Measurements from ENCODE around the gene HERC5.

Gene HERC5

DNA sequence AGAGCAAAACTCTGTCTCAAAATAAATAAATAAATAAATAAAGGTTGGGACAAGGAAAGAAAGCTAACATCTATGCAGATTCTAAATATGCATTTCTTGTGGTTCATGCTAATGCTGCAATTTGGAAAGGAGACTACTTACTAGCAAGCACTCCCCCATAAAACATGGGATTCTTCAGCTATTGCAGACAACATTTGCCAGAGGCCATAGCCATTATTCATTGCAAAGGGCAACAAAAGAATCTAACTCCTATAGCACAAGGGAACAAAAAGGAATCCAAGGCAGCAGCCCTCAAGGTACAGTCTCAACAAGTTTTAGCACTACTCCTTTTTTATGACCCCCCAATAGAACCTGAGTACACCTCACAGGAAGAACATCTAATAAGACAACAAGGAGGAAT lies 8.0 kb upstream of the HERC5 start:
- DNase-seq: no peak

DNA sequence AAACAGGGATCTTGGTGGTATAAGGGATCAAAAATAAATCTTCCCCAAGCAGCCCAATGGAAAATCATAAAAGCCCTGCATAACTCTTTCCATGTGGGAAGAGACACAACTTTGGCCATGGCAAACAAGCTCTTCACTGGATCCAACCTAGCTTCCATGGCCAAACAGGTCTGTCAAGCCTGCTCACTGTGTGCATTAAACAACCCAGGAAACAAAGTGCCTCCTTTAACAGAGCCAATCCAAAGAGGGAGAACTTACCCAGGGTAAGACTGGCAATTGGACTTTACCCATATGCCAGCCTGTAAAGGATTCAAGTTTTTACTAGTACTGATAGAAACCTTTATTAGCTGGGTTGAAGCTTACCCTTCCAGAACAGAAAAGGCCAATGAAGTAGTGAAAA lies 7.6 kb upstream of the HERC5 start:
- DNase-seq: no peak

GRCh38 chr4:88451205-88451604 lies 5.7 kb upstream of the HERC5 start:
- DNase-seq: no peak

- DNase-seq: no peak
Measured at GRCh38 chr4:88452912-88453311, 4.0 kb upstream of the HERC5 start.

DNA sequence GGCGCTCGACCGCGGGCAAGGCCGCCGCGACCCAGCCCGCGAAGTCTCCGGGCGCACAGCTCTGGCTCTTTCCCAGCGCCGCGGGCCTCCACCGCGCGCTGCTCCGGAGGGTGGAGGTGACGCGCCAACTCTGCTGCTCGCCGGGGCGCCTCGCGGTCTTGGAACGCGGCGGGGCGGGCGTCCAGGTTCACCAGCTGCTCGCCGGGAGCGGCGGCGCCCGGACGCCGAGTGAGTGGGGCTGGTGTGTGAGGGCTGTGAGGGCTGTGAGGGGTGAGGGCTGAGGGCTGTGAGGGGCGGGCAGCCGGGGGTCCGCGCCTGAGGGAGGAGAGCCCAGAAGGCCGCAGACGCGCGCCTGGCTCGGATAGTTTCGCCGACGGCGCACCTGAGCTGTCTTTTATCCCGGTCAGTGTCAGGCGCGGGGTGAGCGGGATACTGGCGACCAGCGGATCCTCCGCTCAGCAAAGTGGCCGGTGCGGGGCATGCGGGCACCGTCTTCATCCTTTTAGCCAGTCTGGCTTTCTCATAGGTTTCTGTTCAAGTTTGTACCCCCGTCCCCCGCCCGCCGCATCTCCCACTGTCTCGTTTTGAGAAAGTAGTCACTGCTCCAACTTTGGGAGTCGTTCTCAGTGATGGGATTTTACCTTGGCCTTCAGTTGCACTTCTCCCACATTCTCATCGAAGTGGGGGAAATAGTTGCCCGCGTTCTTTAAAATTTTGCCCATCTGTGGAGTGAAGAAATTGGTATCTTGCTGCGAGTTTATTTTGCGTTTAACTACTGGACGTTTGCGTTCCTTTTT lies 586 bp downstream of the HERC5 start:
- peak; percentile 38 for DNase-seq

DNA sequence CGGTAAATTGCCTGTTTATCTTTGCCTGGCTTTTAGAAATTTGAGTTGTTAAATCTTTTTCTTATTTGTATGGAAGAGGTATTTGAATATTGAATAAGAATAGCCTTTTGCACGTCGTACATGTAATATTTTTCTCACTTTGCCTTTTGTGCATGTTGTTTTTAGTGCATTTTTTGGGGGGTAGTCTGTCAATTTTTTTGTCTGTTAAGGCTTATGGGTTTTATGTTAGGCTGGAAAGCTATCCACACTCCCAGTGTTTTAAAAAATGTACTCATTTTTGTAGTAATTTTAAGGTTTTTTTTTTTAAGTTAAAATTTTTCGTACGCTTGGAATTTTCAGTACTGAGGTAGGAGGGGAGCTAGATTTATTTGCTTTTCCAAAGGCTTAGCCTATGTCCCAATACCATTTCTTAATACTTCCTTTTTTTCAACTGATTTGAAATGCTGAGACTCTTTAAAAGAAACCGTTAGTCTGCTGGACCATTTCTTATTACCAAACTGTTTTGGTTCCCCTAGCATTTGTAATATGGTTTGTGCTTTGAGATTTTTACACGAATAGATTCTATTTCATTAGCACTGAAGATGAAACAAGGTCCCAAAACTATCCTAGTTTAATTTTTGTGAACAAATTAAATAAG lies 1.3 kb downstream of the HERC5 start:
- DNase-seq: peak; percentile 38

GRCh38 chr4:88465653-88466192 lies 8.8 kb downstream of the HERC5 start:
- DNase-seq: no peak

DNA sequence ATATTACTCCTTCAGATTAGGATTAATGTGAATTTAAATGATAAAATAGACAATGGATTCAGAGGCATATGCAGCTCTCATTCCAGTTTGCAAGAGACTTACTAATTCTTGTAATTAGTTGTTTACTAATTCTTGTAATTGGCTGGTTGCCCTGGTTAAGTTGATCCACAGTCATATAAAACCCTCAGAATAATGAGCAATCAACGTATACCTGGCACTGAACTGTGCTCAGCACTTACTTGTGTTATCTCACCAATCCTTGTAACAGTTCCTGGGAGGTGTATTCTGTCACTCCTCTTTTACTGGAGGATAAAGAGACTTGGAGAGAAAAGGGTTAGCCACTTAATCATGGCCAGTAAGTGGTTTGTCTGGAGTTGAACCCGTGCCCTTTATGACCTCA lies 10.5 kb downstream of the HERC5 start:
- DNase-seq: no peak

DNA sequence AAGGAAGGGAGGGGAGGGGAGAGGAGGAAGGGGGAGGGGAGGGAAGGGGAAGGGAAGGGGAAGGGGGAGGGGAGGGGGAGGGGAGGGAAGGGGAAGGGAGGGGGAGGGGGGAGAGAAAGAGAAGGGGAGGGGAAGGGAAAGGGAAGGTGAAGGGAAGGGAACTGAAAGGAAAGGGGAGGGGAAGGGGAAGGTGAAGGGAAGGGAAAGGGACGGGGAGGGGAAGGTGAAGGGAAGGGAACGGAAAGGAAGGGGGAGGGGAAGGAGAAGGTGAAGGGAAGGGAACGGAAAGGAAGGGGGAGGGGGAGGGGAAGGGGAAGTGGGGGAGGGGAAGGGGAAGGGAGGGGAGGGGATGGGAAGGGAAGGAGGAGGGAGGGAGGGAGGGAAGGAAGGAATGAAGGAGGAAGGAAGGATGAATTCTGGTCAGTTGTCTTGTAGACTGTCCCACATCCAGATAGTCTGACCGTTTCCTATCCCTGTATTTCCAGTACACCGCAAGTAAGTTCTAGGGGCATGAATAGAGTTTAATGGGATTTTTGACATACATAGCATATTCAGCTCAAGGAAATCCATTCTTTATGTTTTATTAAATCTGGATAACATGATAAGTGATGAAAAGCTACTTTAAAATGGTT lies 20.4 kb downstream of the HERC5 start:
- no peak for DNase-seq

- DNase-seq: no peak
Measured at GRCh38 chr4:88478247-88478646, 21.3 kb downstream of the HERC5 start.

- no peak for DNase-seq
Measured at GRCh38 chr4:88481537-88481936, 24.6 kb downstream of the HERC5 start.

- peak; percentile 61 for DNase-seq
Measured at GRCh38 chr4:88489100-88489761, 32.3 kb downstream of the HERC5 start.

GRCh38 chr4:88497859-88498409 lies 41.0 kb downstream of the HERC5 start:
- no peak for DNase-seq

- no peak for DNase-seq
Measured at GRCh38 chr4:88503344-88503743, 46.4 kb downstream of the HERC5 start.

- no peak for DNase-seq
Measured at GRCh38 chr4:88511236-88511635, 54.3 kb downstream of the HERC5 start.

- no peak for DNase-seq
Measured at GRCh38 chr4:88514557-88515511, 57.9 kb downstream of the HERC5 start.

DNA sequence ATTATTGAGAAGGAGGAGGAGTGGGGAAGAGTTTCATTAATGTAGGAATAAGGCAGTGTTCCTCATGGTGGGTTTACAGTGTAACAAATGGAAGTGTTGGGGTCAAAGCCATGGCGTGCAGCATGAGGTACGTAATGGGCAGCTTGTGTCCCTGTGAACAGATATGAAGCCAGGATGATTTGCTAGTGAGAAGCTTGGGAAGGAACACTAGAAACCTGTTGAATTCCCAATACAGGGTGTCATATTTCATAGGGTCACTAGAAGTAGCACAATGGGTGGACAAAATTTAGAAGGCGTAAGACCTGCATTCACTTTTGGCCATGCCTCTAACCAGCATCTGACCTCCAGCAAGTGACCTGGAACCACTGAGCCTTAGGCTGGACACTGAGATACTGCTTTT lies 59.8 kb downstream of the HERC5 start:
- no peak for DNase-seq

- no peak for DNase-seq
Measured at GRCh38 chr4:88517825-88518224, 60.9 kb downstream of the HERC5 start.

DNA sequence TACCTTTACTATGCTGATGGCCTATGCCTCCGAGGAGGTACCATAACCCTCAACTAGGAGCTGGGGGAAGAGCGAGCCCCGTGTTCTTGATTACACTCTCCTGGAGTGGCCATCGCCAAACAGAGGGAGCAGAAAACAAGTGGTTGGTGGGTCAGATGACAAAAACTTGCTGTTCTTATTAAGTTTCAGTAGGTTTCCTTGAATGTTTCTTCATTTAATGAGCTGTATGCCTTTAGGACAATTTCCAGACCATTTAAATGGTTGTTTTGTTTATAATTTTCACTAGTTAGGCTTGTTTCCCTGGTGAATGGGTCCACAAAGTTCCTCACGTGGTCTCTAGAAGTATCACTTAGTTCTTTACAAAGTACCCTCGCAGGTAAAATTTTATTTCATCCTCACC lies 62.0 kb downstream of the HERC5 start:
- no peak for DNase-seq

- peak; percentile 85 for DNase-seq
Measured at GRCh38 chr4:88522702-88523324, 65.9 kb downstream of the HERC5 start.
